ENCODE results near the gene GIT1.

DNA sequence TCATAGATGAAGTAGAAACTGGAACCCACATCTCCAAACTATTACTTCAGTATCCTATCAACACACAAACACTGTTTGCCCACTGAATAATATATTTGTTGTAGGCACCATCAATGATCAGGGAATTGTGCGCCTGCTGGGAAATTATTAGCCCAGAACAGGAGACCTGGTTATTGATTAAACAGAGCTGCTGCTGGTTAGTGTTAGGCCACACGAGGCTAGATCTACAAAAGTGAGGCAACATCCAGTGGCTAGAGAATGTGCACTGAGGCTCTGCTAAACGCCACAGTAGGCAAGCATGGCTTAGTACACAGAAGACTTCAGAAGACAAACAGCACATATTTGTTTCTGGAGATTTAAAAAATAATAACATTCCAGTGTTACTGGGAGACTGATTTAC is 33.6 kb downstream of the GIT1 start:
- TF ChIP-seq TAF1 (IDR thresholded peaks at IDR 0.05; ENCODE audit: borderline replicate concordance, low read depth, low read length) (no peak), POLR2AphosphoS5 (IDR thresholded peaks at IDR 0.05; ENCODE audit: low read depth, low read length) (no peak)

Data from GM12892 (cell line).